ENCODE measurements around the gene OR12D1. TPM values are rescaled to one million over a fixed set of nuclear protein-coding genes. Genes with fewer than 3 reads are reported as not detected.

Gene OR12D1
- total and polyA plus RNA-seq, 2 of the 4 experiments (the other 2 are of a cell fraction), result not detected

- CTCF ChIA-PET, result no interaction called here
- POLR2A ChIA-PET (ENCODE audit: unreplicated experiment), result no interaction called here
- ATAC-seq (ENCODE audit: low read depth) (no peak), DNase-seq (no peak)
- Histone ChIP-seq H3K9ac (ENCODE audit: low read depth, low read length) (no peak overlapping the region), H3K4me3 (ENCODE audit: insufficient read depth, low read depth, low read length) (no peak overlapping the region), H2BK120ac (ENCODE audit: low read depth, low read length) (no peak overlapping the region), H3K4me2 (ENCODE audit: low read depth, low read length) (no peak overlapping the region), H3K4me1 (ENCODE audit: control insufficient read depth, insufficient read depth, low read length) (no peaks in the 10 kb centered on the region), H3K9me3 (ENCODE audit: control insufficient read depth, insufficient read depth, low read length) (peaks cover 9% of the 10 kb centered on the region; the same call in 1 of the 2 replicates), H3K18ac (ENCODE audit: low read depth, low read length) (no peak overlapping the region), H2AK5ac (ENCODE audit: low read depth, low read length) (no peak overlapping the region), H2AK9ac (replicated peaks; ENCODE audit: low read depth, low read length, poor library complexity) (no peak overlapping the region), H2AFZ (replicated peaks; ENCODE audit: low read length, poor library complexity) (no peak overlapping the region), H3K27me3 (ENCODE audit: control insufficient read depth, insufficient read depth, low read length) (no peaks in the 10 kb centered on the region), H4K5ac (ENCODE audit: low read depth, low read length) (no peak overlapping the region), H3K23ac (ENCODE audit: low read depth, low read length) (no peak overlapping the region), H2BK15ac (ENCODE audit: low read depth, low read length) (no peak overlapping the region), H4K8ac (ENCODE audit: low read depth in 2 of 2, low read length in 2 of 2) (no peak overlapping the region), H4K91ac (ENCODE audit: insufficient read depth, low read depth, low read length) (no peak overlapping the region), H3K56ac (ENCODE audit: extremely low read depth, insufficient read depth, low read length) (no peak overlapping the region), H2BK20ac (ENCODE audit: low read depth, low read length) (no peak overlapping the region), H4K20me1 (ENCODE audit: insufficient read depth, low read length) (no peaks in the 10 kb centered on the region), H3K4ac (ENCODE audit: low read depth, low read length) (no peak overlapping the region), H3K27ac (ENCODE audit: insufficient read depth, low read length) (no peak overlapping the region), H3K14ac (replicated peaks; ENCODE audit: low read depth, low read length) (no peak overlapping the region), H3K36me3 (ENCODE audit: control insufficient read depth, insufficient read depth, low read length) (no peaks in the 10 kb centered on the region), H3K9me1 (ENCODE audit: insufficient read depth, low read length) (no peaks in the 10 kb centered on the region), H2BK5ac (ENCODE audit: low read depth, low read length, poor library complexity, severe bottlenecking) (no peak overlapping the region), H3K79me1 (ENCODE audit: low read depth in 1 of 2, low read length in 2 of 2) (no peaks in the 10 kb centered on the region)
- TF ChIP-seq BHLHE40 (IDR thresholded peaks at IDR 0.05; ENCODE audit: low read depth, low read length) (no peak), CHD1 (IDR thresholded peaks at IDR 0.05; ENCODE audit: low read depth, low read length) (no peak), RAD21 (IDR thresholded peaks at IDR 0.05; ENCODE audit: low read length) (no peak), USF2 (IDR thresholded peaks at IDR 0.05; ENCODE audit: low read depth, low read length) (no peak), RCOR1 (IDR thresholded peaks at IDR 0.05; ENCODE audit: insufficient replicate concordance, low read length) (no peak), ELK1 (IDR thresholded peaks at IDR 0.05; ENCODE audit: borderline replicate concordance, low read depth, low read length) (no peak), MAZ (IDR thresholded peaks at IDR 0.05; ENCODE audit: borderline replicate concordance, low read depth, low read length) (no peak), MAFK (IDR thresholded peaks at IDR 0.05; ENCODE audit: low read depth, low read length) (no peak), CEBPB (IDR thresholded peaks at IDR 0.05; ENCODE audit: low read depth, low read length) (no peak), POLR2A (IDR thresholded peaks at IDR 0.05; ENCODE audit: low read depth, low read length) (no peak), FOS (IDR thresholded peaks at IDR 0.05; ENCODE audit: low read depth, low read length) (no peak), MXI1 (IDR thresholded peaks at IDR 0.05; ENCODE audit: borderline replicate concordance, low read depth, low read length) (no peak), NFE2L2 (IDR thresholded peaks at IDR 0.05; ENCODE audit: low read depth, low read length) (no peak), RFX5 (IDR thresholded peaks at IDR 0.05; ENCODE audit: low read depth, low read length) (no peak), SMC3 (IDR thresholded peaks at IDR 0.05; ENCODE audit: low read depth, low read length) (no peak)
- TF ChIP-seq, protein P1, sequence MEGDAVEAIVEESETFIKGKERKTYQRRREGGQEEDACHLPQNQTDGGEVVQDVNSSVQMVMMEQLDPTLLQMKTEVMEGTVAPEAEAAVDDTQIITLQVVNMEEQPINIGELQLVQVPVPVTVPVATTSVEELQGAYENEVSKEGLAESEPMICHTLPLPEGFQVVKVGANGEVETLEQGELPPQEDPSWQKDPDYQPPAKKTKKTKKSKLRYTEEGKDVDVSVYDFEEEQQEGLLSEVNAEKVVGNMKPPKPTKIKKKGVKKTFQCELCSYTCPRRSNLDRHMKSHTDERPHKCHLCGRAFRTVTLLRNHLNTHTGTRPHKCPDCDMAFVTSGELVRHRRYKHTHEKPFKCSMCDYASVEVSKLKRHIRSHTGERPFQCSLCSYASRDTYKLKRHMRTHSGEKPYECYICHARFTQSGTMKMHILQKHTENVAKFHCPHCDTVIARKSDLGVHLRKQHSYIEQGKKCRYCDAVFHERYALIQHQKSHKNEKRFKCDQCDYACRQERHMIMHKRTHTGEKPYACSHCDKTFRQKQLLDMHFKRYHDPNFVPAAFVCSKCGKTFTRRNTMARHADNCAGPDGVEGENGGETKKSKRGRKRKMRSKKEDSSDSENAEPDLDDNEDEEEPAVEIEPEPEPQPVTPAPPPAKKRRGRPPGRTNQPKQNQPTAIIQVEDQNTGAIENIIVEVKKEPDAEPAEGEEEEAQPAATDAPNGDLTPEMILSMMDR (conservative IDR thresholded peaks at IDR 0.05; ENCODE audit: low read depth, low read length), result no peak
- in situ Hi-C loops (cut with MboI; ENCODE audit: low sequenced_read_pairs), result no loop called here
- no TSS peak for BruUV-seq (replicated peaks)
- intact Hi-C loops (cut with micrococcal nuclease), result no loop called here
- dilution Hi-C loops (cut with HindIII; ENCODE audit: low sequenced_read_pairs, unreplicated experiment), result no loop called here
These were observed 38.7 kb upstream of the OR12D1 start for GRCh38 chr6:29376003-29376402.

Data from IMR-90 (cell line).